Urinary bladder (tissue), 4 donors: Measurements from ENCODE around the gene IRF8. TPM values are rescaled to one million over a fixed set of nuclear protein-coding genes. Genes with fewer than 3 reads are reported as not detected.
A peak's percentile ranks its signal among the peaks of the same experiment; 100 is the strongest.
"Not testable (repeated sequence)": the region's sequence is repeated elsewhere in the genome, so short reads cannot be mapped to it uniquely, and the experiment has no call there.

Source experiments
- DNase-seq: peaks from one replicate; pipeline ENCODE4 v3.0.0-alpha.2; 2015; ENCODE audit errors: extremely low spot score
- H3K27ac ChIP-seq: one replicate; pipeline ENCODE4 v1.5.1; 2013; ENCODE audit warnings: low read depth, mild to moderate bottlenecking, moderate library complexity
- H3K36me3 ChIP-seq: one replicate; pipeline ENCODE4 v1.6.1; 2013; ENCODE audit warnings: mild to moderate bottlenecking, moderate library complexity; ENCODE audit not compliant: insufficient read depth
- H3K4me1 ChIP-seq: one replicate; pipeline ENCODE4 v1.6.1; 2013; ENCODE audit warnings: mild to moderate bottlenecking, moderate library complexity; ENCODE audit not compliant: insufficient read depth
- H3K4me3 ChIP-seq: one replicate; pipeline ENCODE4 v1.5.1; 2013; ENCODE audit warnings: low read depth, low read length
- WGBS: extraction: QIAGEN DNeasy Blood & Tissue Kit; methylation state at CpG from one replicate; pipeline ENCODE4 v1.1.7; 2013; 5-methylcytosine and 5-hydroxymethylcytosine counted together
- polyA plus RNA-seq: library from polyadenylated mRNA; stranded (reverse); fragments of 200-250 nt; gene quantifications from one replicate; pipeline ENCODE4 v1.2.3, GENCODE V29; 2013
- total RNA-seq: library from RNA; depleted of rRNA; stranded (reverse); fragments of >200 nt; gene quantifications from one replicate; pipeline ENCODE4 v1.2.3, GENCODE V29; 2014
- donor health status: healthy with polysubstance abuse.
- donor health status: healthy.

Gene IRF8
- total RNA-seq (20.6 TPM), polyA plus RNA-seq (7.3 TPM)

DNA sequence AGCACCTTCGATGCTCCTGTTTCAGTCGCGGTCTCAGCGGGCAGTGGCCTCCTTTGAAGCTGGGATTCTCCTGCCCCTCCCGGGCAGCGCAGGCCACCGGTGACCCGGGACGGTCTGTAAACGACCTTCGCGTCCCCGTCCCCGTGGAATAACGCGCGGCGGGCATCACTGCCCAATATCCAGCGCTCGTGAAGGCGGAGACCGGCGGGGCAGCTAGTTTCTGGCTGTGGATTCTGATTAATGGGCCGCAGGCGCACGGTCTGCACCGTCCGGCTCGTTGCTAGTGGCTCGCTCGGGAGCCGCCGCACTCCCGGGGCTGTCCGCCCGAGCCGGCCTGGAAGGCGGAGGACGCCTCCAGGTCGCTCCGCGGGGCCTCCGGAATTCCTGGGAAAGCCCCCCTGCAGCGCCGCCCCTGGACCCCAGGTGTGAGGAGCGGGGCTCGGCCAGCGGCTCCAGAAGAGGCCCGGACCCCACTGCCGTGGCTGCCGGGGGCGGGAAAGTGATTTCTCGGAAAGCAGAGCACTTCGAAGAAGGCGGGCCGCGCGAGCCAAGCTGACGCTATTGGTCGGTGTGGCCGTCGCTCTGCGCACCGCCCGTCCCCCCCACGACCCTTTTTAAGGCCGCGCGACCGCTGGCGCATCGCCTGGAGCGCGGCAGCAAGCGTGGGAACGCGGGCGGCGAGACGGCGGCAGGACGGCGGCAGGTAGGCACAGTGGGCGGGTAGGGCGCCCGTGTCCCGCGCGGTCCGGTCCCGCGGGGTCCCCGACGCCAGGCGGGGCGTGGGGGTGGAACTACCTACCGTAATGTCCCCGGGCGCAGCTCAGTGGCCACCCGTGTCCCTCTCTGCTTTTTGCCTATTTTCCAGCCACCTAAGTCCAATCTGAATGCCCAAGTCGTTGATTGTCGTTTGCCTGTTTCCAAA, at the start of gene IRF8:
TSS of gene IRF8 (plus strand) at position 642 of the 922 bp plus-strand sequence. CDS start 3,854 bp downstream, outside the sequence.
- Histone ChIP-seq H3K4me1 (no peaks in the 10 kb centered on the region), H3K36me3 (no peaks in the 10 kb centered on the region), H3K4me3 (peak within 1 kb of the TSS; percentile 55), H3K27ac (no peak within 1 kb of the TSS)
- DNase-seq, result no peak
- WGBS, result 1% methylated on average over 102 of the region's 102 CpGs

DNA sequence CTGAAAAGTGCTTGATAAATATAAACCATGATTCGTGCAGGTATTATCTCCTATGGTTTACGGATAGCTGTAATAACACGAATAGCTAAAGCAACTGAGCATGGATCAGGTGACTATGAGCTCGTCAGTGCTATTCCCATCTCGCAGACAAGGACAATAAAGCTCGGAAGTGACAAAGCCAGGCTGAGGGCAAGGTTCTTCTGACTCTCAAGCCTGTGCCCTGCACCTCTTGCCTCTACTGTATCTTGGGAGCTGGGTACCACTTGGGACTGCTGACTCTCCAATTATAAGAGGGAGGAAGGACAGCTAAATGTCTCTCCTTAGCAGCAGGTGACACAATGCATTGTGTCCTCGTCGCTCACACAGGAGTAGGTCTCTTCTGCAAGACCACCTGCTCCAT, 49.6 kb upstream of the IRF8 start:
- Histone ChIP-seq H3K27ac (no peak overlapping the region), H3K4me1 (no peaks in the 10 kb centered on the region), H3K36me3 (no peaks in the 10 kb centered on the region), H3K4me3 (no peak overlapping the region)
- no peak for DNase-seq
- WGBS, result 82% methylated on average over 8 of the region's 8 CpGs

- H3K27ac ChIP-seq, result no peak overlapping the region
- no peaks in the 10 kb centered on the region for H3K4me1 ChIP-seq
- DNase-seq, result no peak
- WGBS, result 87% methylated on average over 5 of the region's 5 CpGs
- H3K36me3 ChIP-seq, result no peaks in the 10 kb centered on the region
- H3K4me3 ChIP-seq, result no peak overlapping the region
These were observed 48.5 kb upstream of the IRF8 start for GRCh38 chr16:85850344-85850880.

- WGBS, result 76% methylated on average over 15 of the region's 15 CpGs
- H3K27ac ChIP-seq, result no peak overlapping the region
- no peak for DNase-seq
- no peaks in the 10 kb centered on the region for H3K4me1 ChIP-seq
- no peak overlapping the region for H3K4me3 ChIP-seq
- no peaks in the 10 kb centered on the region for H3K36me3 ChIP-seq
These were observed 47.8 kb upstream of the IRF8 start for GRCh38 chr16:85851034-85851785.

DNA sequence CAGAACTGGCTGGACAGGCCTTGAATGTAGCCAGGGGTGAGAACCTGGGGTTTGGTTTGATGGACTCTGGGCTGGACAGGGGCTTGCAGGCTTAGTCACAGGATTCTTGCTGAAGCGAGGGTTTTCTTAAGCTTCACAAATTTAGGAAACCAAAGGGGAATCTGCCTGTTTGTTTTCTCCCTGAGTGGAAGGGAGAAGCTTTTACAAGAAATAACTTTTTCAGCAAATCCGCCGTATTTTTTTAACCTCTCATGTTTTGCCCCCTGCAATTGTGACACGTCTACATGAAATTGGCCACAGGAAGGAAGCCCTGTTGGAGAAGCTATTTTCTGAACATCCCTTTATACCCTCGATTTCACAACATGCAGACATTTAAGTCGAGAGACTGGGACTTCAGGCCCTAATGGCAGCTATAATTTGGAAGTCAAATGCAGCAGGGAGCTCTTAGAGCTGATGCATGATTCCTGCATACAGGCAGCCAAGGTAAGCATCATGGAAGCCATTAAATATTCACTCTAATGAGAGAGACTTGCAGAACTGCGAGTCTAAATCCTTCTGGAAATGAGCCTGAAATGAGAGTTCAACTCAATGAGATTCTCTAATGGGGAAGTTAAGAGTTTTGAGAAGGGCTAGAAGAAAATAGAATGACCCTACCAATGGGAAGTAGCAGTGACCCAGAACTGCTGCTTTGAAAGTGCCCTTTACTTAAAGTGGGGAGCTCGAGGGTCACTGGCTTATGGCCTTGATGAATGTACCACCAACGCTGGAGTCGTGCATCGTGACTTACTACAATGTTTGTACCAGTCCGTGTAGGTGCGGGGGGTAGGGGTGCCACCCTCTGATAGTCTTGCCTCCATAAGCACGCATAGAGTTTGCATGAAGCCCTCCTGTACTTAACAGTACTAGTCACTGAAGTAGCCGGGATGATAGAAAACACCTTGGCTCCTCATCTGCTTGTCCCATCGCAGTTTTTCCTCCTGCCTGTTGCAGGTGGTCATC, 45.1 kb upstream of the IRF8 start:
- no peaks in the 10 kb centered on the region for H3K36me3 ChIP-seq
- no peak for DNase-seq
- WGBS, result 83% methylated on average over 16 of the region's 16 CpGs
- H3K4me3 ChIP-seq, result no peak overlapping the region
- no peaks in the 10 kb centered on the region for H3K4me1 ChIP-seq
- no peak overlapping the region for H3K27ac ChIP-seq

DNA sequence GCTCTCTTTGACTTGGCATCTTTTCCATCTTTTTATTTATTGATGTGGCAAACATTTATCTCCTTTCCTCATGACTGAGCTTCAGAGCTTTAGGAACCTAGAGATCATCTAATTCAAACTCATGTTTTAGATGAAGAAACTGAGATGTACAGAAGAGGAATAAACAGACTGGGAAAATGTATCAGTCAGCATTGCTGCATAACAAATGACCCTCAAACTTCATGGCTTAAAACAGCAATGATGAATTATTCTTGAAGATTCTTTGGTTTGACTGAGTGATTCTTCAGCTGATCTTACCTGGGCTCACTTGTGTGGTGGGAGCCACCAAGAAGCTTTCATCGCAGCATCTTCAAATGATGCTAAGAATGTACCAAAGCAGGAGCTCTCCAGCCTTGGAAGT, 44.0 kb upstream of the IRF8 start:
- 98% methylated on average over 1 of the region's 1 CpG for WGBS
- Histone ChIP-seq H3K4me3 (no peak overlapping the region), H3K27ac (no peak overlapping the region), H3K36me3 (no peaks in the 10 kb centered on the region), H3K4me1 (no peaks in the 10 kb centered on the region)
- DNase-seq, result no peak

DNA sequence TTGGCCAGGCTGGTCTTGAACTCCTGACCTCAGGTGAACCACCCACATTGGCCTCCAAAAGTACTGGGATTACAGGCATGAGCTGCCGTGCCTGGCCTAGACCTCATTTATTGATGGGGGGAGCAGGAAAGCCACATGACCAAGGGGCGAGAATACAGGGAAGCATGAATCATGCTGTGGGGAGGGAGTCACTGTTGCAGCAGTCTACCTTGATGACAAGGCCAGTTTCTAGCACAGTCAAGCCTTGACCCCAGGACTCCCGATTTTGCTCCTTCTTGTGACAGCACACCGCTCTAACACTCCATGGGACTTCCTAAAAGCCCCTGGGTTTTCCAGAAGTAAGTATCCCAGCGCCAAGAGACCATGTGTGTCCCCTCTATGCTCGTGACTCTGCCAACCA, 42.9 kb upstream of the IRF8 start:
- H3K27ac ChIP-seq, result no peak overlapping the region
- H3K4me3 ChIP-seq, result no peak overlapping the region
- H3K36me3 ChIP-seq, result no peaks in the 10 kb centered on the region
- H3K4me1 ChIP-seq, result no peaks in the 10 kb centered on the region
- 87% methylated on average over 6 of the region's 6 CpGs for WGBS
- DNase-seq, result no peak

- Histone ChIP-seq H3K36me3 (no peaks in the 10 kb centered on the region), H3K4me3 (no peak overlapping the region), H3K27ac (no peak overlapping the region), H3K4me1 (no peaks in the 10 kb centered on the region)
- WGBS, result 78% methylated on average over 5 of the region's 5 CpGs
- no peak for DNase-seq
These were observed 42.4 kb upstream of the IRF8 start for GRCh38 chr16:85856585-85856984.

DNA sequence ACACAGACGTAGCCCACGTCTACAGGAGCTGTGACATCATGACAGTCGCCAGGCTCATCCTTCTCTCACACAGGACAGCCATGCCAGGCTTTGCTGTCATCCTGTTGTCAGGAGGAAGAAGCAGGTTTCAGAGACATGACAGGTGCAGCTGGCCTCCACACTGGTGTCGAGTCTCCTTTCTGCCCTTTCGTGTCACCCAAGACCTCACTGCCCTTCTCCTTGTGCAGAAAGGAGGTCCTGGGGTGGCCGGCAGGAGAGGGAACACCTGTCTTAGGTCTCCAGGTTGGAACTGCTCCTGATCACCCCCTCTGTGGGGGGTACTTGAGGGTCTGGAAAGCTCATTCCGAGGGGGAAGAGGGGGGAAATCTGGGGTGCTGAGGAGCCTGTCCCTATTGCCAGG, 41.6 kb upstream of the IRF8 start:
- DNase-seq, result no peak
- WGBS, result 83% methylated on average over 7 of the region's 7 CpGs

DNA sequence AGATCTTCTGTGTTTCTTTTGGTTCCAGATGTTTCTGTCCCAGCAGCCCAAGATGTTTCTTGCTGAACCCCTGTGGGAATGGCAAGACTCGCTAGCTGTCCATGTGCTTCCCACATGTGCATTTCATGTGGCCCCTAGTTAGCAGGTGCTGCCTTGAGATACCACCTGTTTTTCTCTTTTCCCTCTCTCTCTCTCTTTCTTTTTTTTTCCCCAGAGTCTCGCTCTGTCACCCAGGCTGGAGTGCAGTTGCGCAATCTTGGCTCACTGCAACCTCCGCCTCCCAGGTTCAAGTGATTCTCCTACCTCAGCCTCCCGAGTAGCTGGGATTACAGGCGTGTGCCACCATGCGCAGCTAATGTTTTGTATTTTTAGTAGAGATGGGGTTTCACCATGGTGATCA, 40.4 kb upstream of the IRF8 start:
- not testable (repeated sequence) for H3K27ac ChIP-seq, DNase-seq, H3K4me3 ChIP-seq, H3K4me1 ChIP-seq, H3K36me3 ChIP-seq
- WGBS, result 87% methylated on average over 7 of the region's 7 CpGs

More for the DNA sequence above, 41.6 kb upstream of the IRF8 start:
- Histone ChIP-seq H3K4me3 (no peak overlapping the region), H3K27ac (no peak overlapping the region), H3K36me3 (no peaks in the 10 kb centered on the region), H3K4me1 (no peaks in the 10 kb centered on the region)

- H3K27ac ChIP-seq, result no peak overlapping the region
- no peaks in the 10 kb centered on the region for H3K36me3 ChIP-seq
- no peaks in the 10 kb centered on the region for H3K4me1 ChIP-seq
- no peak overlapping the region for H3K4me3 ChIP-seq
- no peak for DNase-seq
- WGBS, result 86% methylated on average over 16 of the region's 16 CpGs
These were observed 39.8 kb upstream of the IRF8 start for GRCh38 chr16:85858984-85859817.

GRCh38 chr16:85859818-85860125, 39.2 kb upstream of the IRF8 start:
- Histone ChIP-seq H3K4me3 (no peak overlapping the region), H3K36me3 (no peaks in the 10 kb centered on the region), H3K4me1 (no peaks in the 10 kb centered on the region), H3K27ac (no peak overlapping the region)
- no peak for DNase-seq
- WGBS, result 61% methylated on average over 7 of the region's 7 CpGs
